HG03342 (cell line): ENCODE measurements around the gene CSTF2T.

Source experiments
- ATAC-seq: cut with Tn5 transposase; IDR thresholded peaks from one replicate; pipeline ENCODE4 v1.9.1; 2021; ENCODE audit warnings: mild to moderate bottlenecking, moderate library complexity; ENCODE audit not compliant: unreplicated experiment

CSTF2T gene

GRCh38 chr10:51699475-51700227 lies at the start of gene CSTF2T:
TSS of gene CSTF2T (minus strand) at chr10:51699595. CDS start at chr10:51699549, 46 bp downstream.
- ATAC-seq: peak; percentile 93

GRCh38 chr10:51748959-51749358 lies 49.6 kb upstream of the CSTF2T start:
- ATAC-seq: no peak

- no peak for ATAC-seq
These were observed 47.8 kb upstream of the CSTF2T start for GRCh38 chr10:51747216-51747615.

- no peak for ATAC-seq
These were observed 46.0 kb upstream of the CSTF2T start for GRCh38 chr10:51745397-51745796.

GRCh38 chr10:51744235-51745000 lies 45.0 kb upstream of the CSTF2T start:
- ATAC-seq: no peak

- ATAC-seq: peak; percentile 93
These were observed 43.8 kb upstream of the CSTF2T start for GRCh38 chr10:51743146-51743545.

- no peak for ATAC-seq
These were observed 33.7 kb upstream of the CSTF2T start for GRCh38 chr10:51733057-51733456.

- no peak for ATAC-seq
These were observed 30.6 kb upstream of the CSTF2T start for GRCh38 chr10:51729822-51730555.

- no peak for ATAC-seq
These were observed 24.6 kb upstream of the CSTF2T start for GRCh38 chr10:51724038-51724437.

- ATAC-seq: no peak
These were observed 19.5 kb upstream of the CSTF2T start for GRCh38 chr10:51718804-51719291.

- ATAC-seq: no peak
These were observed 17.6 kb upstream of the CSTF2T start for GRCh38 chr10:51716981-51717380.

GRCh38 chr10:51711519-51711891 lies 12.1 kb upstream of the CSTF2T start:
- no peak for ATAC-seq

- ATAC-seq: no peak
These were observed 10.1 kb upstream of the CSTF2T start for GRCh38 chr10:51709324-51709972.

GRCh38 chr10:51708609-51709008 lies 9.2 kb upstream of the CSTF2T start:
- no peak for ATAC-seq

GRCh38 chr10:51707821-51708424 lies 8.5 kb upstream of the CSTF2T start:
- no peak for ATAC-seq

GRCh38 chr10:51707392-51707791 lies 8.0 kb upstream of the CSTF2T start:
- no peak for ATAC-seq

GRCh38 chr10:51706225-51706624 lies 6.8 kb upstream of the CSTF2T start:
- ATAC-seq: no peak

- ATAC-seq: no peak
These were observed 6.4 kb upstream of the CSTF2T start for GRCh38 chr10:51705774-51706173.

GRCh38 chr10:51700228-51700817 lies 928 bp upstream of the CSTF2T start:
- no peak for ATAC-seq

- ATAC-seq: peak; percentile 35
These were observed 285 bp downstream of the CSTF2T start for GRCh38 chr10:51699145-51699474.
